Ishikawa (cell line): Measurements from ENCODE around the gene NOP58.

Experiments
- CEBPB ChIP-seq: IDR thresholded peaks from 2 replicates; pipeline ENCODE4 v1.6.1; 2012
- CREB1 ChIP-seq: IDR thresholded peaks from 2 replicates; pipeline ENCODE4 v1.6.1; 2012; ENCODE audit warnings: low read depth
- EGR1 ChIP-seq: IDR thresholded peaks from 2 replicates; pipeline ENCODE4 v1.6.1; 2012
- EP300 ChIP-seq: IDR thresholded peaks from 2 replicates; pipeline ENCODE4 v1.6.1; 2012; ENCODE audit warnings: borderline replicate concordance
- FOXM1 ChIP-seq: IDR thresholded peaks from 2 replicates; pipeline ENCODE4 v1.6.1; 2012; ENCODE audit warnings: low read depth, borderline replicate concordance
- NFIC ChIP-seq: IDR thresholded peaks from 2 replicates; pipeline ENCODE4 v1.6.1; 2012
- RAD21 ChIP-seq: IDR thresholded peaks from 2 replicates; pipeline ENCODE4 v1.6.1; 2012; ENCODE audit warnings: low read depth
- TAF1 ChIP-seq: IDR thresholded peaks from 2 replicates; pipeline ENCODE4 v1.6.1; 2012; ENCODE audit warnings: low read depth, mild to moderate bottlenecking
- TCF12 ChIP-seq: IDR thresholded peaks from 2 replicates; pipeline ENCODE4 v1.6.1; 2012; ENCODE audit warnings: low read depth
- TEAD4 ChIP-seq: IDR thresholded peaks from 2 replicates; pipeline ENCODE4 v1.6.1; 2012
- YY1 ChIP-seq: IDR thresholded peaks from 2 replicates; pipeline ENCODE4 v1.6.1; 2012; ENCODE audit warnings: low read depth
- ZBTB7A ChIP-seq: IDR thresholded peaks from 2 replicates; pipeline ENCODE4 v1.6.1; 2012; ENCODE audit warnings: low read depth
- TF ChIP-seq, protein P1 (sequence below): IDR thresholded peaks from 2 replicates; pipeline ENCODE4 v1.6.1; 2012
- TF ChIP-seq, protein P2 (sequence below): IDR thresholded peaks from 2 replicates; pipeline ENCODE4 v1.6.1; 2012; ENCODE audit warnings: low read depth, mild to moderate bottlenecking
- TF ChIP-seq, protein P3 (sequence below): IDR thresholded peaks from 2 replicates; pipeline ENCODE4 v1.6.1; 2012

The NOP58 gene, protein sequence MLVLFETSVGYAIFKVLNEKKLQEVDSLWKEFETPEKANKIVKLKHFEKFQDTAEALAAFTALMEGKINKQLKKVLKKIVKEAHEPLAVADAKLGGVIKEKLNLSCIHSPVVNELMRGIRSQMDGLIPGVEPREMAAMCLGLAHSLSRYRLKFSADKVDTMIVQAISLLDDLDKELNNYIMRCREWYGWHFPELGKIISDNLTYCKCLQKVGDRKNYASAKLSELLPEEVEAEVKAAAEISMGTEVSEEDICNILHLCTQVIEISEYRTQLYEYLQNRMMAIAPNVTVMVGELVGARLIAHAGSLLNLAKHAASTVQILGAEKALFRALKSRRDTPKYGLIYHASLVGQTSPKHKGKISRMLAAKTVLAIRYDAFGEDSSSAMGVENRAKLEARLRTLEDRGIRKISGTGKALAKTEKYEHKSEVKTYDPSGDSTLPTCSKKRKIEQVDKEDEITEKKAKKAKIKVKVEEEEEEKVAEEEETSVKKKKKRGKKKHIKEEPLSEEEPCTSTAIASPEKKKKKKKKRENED

DNA sequence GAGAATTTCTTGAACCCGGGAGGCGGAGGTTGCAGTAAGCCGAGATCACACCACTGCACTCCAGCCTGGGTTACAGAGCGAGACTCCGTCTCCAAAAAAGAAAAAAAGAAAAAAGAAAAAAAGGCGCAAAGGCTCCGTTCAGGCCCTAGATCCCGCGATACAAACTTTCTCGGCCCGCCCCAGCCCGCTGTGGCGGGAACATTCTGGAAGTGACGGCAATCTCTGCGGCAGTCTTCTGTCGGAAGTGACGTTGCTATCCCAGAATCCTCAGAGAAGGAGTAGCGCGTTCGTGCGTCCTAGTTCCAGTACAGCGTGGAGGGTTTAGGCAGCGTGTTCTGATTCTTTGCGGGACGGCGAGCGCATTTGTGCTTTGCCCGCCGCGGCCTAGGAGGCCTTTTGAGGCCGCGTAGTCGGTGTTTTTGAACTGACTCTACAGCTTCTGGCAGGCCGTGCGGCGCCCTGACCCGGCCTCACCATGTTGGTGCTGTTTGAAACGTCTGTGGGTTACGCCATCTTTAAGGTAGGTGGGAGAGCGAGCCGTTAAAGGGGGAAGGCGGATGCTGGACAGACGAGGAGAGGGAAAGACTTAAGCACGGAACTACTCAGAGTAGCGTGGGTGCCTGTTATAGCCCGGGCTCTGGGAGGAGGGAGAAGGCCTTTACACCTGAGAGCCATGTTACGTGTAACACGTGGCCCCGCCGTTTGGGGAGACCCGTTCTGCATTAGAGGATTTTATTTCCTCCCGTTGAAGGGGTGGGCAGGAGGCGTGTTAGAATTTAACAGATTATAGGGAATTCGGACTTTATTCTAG is at the start of gene NOP58:
NOP58 (plus strand) TSS at position 297 of the 811 bp plus-strand sequence; CDS start at position 476, 179 bp downstream.
- TF ChIP-seq TCF12 (peak; percentile 43; the same call in 1 of the 2 replicates), TAF1 (peak; percentile 93), CREB1 (peak; percentile 93), YY1 (peak; percentile 88), TEAD4 (no peak; the same call in 1 of the 2 replicates)
- TF ChIP-seq, protein P1, sequence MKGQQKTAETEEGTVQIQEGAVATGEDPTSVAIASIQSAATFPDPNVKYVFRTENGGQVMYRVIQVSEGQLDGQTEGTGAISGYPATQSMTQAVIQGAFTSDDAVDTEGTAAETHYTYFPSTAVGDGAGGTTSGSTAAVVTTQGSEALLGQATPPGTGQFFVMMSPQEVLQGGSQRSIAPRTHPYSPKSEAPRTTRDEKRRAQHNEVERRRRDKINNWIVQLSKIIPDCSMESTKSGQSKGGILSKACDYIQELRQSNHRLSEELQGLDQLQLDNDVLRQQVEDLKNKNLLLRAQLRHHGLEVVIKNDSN = peak; percentile 59; the same call in 1 of the 2 replicates
- TF ChIP-seq, protein P2, sequence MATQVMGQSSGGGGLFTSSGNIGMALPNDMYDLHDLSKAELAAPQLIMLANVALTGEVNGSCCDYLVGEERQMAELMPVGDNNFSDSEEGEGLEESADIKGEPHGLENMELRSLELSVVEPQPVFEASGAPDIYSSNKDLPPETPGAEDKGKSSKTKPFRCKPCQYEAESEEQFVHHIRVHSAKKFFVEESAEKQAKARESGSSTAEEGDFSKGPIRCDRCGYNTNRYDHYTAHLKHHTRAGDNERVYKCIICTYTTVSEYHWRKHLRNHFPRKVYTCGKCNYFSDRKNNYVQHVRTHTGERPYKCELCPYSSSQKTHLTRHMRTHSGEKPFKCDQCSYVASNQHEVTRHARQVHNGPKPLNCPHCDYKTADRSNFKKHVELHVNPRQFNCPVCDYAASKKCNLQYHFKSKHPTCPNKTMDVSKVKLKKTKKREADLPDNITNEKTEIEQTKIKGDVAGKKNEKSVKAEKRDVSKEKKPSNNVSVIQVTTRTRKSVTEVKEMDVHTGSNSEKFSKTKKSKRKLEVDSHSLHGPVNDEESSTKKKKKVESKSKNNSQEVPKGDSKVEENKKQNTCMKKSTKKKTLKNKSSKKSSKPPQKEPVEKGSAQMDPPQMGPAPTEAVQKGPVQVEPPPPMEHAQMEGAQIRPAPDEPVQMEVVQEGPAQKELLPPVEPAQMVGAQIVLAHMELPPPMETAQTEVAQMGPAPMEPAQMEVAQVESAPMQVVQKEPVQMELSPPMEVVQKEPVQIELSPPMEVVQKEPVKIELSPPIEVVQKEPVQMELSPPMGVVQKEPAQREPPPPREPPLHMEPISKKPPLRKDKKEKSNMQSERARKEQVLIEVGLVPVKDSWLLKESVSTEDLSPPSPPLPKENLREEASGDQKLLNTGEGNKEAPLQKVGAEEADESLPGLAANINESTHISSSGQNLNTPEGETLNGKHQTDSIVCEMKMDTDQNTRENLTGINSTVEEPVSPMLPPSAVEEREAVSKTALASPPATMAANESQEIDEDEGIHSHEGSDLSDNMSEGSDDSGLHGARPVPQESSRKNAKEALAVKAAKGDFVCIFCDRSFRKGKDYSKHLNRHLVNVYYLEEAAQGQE = no peak
- TF ChIP-seq, protein P3, sequence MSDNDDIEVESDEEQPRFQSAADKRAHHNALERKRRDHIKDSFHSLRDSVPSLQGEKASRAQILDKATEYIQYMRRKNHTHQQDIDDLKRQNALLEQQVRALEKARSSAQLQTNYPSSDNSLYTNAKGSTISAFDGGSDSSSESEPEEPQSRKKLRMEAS = peak; percentile 94

DNA sequence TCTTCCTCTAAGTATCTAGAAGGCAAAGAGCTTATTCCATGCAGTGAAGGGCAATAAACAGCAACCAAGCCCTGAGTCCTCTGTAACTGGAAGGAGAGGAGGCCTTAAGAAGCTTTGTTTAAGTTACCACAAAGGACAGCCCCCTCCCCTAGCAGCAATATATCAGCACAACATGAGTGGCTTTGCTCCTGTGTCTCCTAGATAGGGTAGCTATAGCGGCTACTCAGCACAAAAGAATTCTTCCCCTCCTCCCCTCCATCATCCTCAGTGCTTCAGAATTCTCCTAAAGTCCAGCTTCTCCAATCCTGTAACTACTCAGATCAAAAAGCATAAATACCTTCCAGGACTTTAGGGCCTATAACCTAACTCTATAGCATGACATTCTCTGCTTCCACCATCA is 43.7 kb upstream of the NOP58 start:
- TF ChIP-seq CREB1 (no peak), EP300 (no peak), NFIC (no peak), EGR1 (no peak), CEBPB (no peak), YY1 (no peak), TEAD4 (no peak), ZBTB7A (no peak), RAD21 (no peak), TCF12 (no peak), TAF1 (no peak), FOXM1 (no peak)
- TF ChIP-seq, protein P2 = no peak
- TF ChIP-seq, protein P3 = no peak
- TF ChIP-seq, protein P1 = no peak

DNA sequence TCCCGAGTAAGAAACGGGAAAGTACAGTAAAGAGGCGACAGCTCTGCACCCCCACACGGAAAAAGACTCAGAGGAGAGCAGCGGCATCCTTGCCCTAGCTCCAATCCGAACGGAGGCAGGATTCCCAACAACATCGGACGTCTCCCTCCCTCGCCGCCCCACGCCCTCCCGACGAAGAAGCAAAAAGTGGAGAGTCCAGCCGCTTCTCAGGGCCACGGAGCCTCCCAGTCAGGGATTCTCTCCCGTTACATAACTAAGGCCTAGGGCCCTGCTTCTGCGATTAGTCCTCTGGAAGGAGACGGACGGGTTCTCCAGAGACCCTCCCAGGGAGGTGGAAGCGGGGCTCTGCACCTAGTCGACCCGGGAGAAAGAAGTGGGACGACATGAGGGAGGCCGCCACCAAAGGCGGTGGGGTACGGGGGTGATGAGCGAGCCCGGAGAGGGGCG is 27.8 kb upstream of the NOP58 start:
- TF ChIP-seq, protein P3 = no peak
- TF ChIP-seq ZBTB7A (no peak), EGR1 (no peak), YY1 (no peak), TCF12 (no peak), NFIC (no peak), TAF1 (no peak), RAD21 (no peak), TEAD4 (no peak), FOXM1 (no peak), EP300 (no peak), CEBPB (no peak)
- TF ChIP-seq, protein P2 = no peak
